WTC11 (cell line): ENCODE data around the gene PKHD1.

ENCODE experiments used
- FOXJ3 ChIP-seq: sonication (generic); formaldehyde crosslinking; IDR thresholded peaks from 2 replicates; pipeline ENCODE4 v1.9.0; 2021; ENCODE audit warnings: missing genetic modification reagents, mild to moderate bottlenecking, borderline replicate concordance
- FOXK1 ChIP-seq: sonication (generic); formaldehyde crosslinking; IDR thresholded peaks from 2 replicates; pipeline ENCODE4 v1.8.0; 2022; ENCODE audit warnings: mild to moderate bottlenecking, moderate library complexity, missing genetic modification reagents
- JUN ChIP-seq: sonication (generic); formaldehyde crosslinking; IDR thresholded peaks from 2 replicates; pipeline ENCODE4 v1.8.0; 2023; ENCODE audit warnings: mild to moderate bottlenecking, missing genetic modification reagents
- MYBL2 ChIP-seq: sonication (generic); formaldehyde crosslinking; IDR thresholded peaks from 2 replicates; pipeline ENCODE4 v1.8.1; 2023; ENCODE audit warnings: mild to moderate bottlenecking, moderate library complexity, missing genetic modification reagents
- PRRX2 ChIP-seq: fragments of 250-450 bp; sonication (Bioruptor Pico); IDR thresholded peaks from 2 replicates; pipeline ENCODE4 v1.8.0; 2021; ENCODE audit warnings: mild to moderate bottlenecking
- RELA ChIP-seq: sonication (generic); formaldehyde crosslinking; IDR thresholded peaks from 2 replicates; pipeline ENCODE4 v1.8.1; 2022; ENCODE audit warnings: missing genetic modification reagents, mild to moderate bottlenecking, borderline replicate concordance
- TEAD4 ChIP-seq: sonication (generic); formaldehyde crosslinking; IDR thresholded peaks from 2 replicates; pipeline ENCODE4 v1.8.0; 2022; ENCODE audit warnings: mild to moderate bottlenecking, missing genetic modification reagents
- ZNF232 ChIP-seq: sonication (generic); formaldehyde crosslinking; IDR thresholded peaks from 2 replicates; pipeline ENCODE4 v1.8.0; 2022; ENCODE audit warnings: mild to moderate bottlenecking, missing genetic modification reagents
- TF ChIP-seq, protein P1 (sequence below): fragments of 200-600 bp; IDR thresholded peaks from 2 replicates; pipeline ENCODE4 v1.8.0; 2022; ENCODE audit warnings: antibody characterized with exemption
- TF ChIP-seq, protein P2 (sequence below): sonication (generic); formaldehyde crosslinking; conservative IDR thresholded peaks from 2 replicates; pipeline ENCODE4 v1.8.1; 2023; ENCODE audit warnings: mild to moderate bottlenecking, low read depth, missing genetic modification reagents, moderate library complexity
- TF ChIP-seq, protein P3 (sequence below): sonication (generic); formaldehyde crosslinking; IDR thresholded peaks from 2 replicates; pipeline ENCODE4 v1.8.1; 2022; ENCODE audit warnings: mild to moderate bottlenecking, moderate library complexity, missing genetic modification reagents

DNA sequence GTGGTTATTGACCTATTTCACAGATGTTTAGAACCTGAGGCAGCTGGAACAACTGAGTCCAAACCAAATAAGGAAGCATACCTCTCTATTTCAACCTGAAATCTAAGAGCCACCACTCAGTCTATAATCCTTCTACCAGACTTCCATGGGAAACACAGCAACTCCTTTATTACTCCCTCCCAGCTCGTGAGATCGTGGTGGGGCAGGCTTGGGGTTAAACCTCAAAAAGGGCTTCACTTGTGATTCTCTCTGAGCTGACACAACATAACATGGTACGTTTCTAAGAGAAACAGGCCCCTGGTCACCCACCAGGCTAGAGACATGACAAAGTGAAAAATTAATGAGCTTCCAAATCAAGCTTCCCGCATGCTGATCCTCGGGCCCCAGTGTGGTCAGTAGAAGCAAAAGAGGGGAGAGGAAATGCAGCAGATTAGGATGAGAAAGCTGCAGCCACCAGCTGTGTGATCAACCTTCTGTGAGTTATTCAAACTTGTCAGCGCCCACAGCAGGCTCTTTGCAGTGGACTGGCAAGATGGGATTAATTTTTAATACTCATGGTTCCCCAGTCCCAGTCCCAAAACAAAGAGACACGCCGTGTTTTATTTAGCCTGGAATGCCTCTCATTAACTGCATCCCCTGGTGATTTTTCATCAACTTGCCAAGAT lies 9.3 kb downstream of the PKHD1 start:
- no peak for TF ChIP-seq PRRX2 (CRISPR knock-in tag)
- TF ChIP-seq, protein P1, sequence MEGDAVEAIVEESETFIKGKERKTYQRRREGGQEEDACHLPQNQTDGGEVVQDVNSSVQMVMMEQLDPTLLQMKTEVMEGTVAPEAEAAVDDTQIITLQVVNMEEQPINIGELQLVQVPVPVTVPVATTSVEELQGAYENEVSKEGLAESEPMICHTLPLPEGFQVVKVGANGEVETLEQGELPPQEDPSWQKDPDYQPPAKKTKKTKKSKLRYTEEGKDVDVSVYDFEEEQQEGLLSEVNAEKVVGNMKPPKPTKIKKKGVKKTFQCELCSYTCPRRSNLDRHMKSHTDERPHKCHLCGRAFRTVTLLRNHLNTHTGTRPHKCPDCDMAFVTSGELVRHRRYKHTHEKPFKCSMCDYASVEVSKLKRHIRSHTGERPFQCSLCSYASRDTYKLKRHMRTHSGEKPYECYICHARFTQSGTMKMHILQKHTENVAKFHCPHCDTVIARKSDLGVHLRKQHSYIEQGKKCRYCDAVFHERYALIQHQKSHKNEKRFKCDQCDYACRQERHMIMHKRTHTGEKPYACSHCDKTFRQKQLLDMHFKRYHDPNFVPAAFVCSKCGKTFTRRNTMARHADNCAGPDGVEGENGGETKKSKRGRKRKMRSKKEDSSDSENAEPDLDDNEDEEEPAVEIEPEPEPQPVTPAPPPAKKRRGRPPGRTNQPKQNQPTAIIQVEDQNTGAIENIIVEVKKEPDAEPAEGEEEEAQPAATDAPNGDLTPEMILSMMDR: no peak
- TF ChIP-seq FOXJ3: no peak
- no peak for TF ChIP-seq ZNF232 (CRISPR knock-in tag)
- TF ChIP-seq JUN (CRISPR knock-in tag): no peak
- no peak for TF ChIP-seq TEAD4 (CRISPR knock-in tag)
- TF ChIP-seq, protein P2, sequence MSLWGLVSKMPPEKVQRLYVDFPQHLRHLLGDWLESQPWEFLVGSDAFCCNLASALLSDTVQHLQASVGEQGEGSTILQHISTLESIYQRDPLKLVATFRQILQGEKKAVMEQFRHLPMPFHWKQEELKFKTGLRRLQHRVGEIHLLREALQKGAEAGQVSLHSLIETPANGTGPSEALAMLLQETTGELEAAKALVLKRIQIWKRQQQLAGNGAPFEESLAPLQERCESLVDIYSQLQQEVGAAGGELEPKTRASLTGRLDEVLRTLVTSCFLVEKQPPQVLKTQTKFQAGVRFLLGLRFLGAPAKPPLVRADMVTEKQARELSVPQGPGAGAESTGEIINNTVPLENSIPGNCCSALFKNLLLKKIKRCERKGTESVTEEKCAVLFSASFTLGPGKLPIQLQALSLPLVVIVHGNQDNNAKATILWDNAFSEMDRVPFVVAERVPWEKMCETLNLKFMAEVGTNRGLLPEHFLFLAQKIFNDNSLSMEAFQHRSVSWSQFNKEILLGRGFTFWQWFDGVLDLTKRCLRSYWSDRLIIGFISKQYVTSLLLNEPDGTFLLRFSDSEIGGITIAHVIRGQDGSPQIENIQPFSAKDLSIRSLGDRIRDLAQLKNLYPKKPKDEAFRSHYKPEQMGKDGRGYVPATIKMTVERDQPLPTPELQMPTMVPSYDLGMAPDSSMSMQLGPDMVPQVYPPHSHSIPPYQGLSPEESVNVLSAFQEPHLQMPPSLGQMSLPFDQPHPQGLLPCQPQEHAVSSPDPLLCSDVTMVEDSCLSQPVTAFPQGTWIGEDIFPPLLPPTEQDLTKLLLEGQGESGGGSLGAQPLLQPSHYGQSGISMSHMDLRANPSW (CRISPR knock-in tag): no peak
- TF ChIP-seq, protein P3, sequence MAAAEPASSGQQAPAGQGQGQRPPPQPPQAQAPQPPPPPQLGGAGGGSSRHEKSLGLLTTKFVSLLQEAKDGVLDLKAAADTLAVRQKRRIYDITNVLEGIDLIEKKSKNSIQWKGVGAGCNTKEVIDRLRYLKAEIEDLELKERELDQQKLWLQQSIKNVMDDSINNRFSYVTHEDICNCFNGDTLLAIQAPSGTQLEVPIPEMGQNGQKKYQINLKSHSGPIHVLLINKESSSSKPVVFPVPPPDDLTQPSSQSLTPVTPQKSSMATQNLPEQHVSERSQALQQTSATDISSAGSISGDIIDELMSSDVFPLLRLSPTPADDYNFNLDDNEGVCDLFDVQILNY (CRISPR knock-in tag): no peak
- no peak for TF ChIP-seq RELA (CRISPR knock-in tag)
- TF ChIP-seq FOXK1: no peak
- TF ChIP-seq MYBL2 (CRISPR knock-in tag): no peak
